NCI-H526 treated with DMSO at 0.1 percent for 48 hours (cell line): Measurements from ENCODE around the gene PDE6A.
"Not testable (repeated sequence)": the region's sequence is repeated elsewhere in the genome, so short reads cannot be mapped to it uniquely, and the experiment has no call there.

Experiments
- DNase-seq: peaks from one replicate; lab custom pipeline; 2025; lab: John Stamatoyannopoulos, UW

PDE6A gene

GRCh38 chr5:149951138-149951749, 6.7 kb upstream of the PDE6A start:
- no peak for DNase-seq

- no peak for DNase-seq
Measured at GRCh38 chr5:149948993-149949392, 4.4 kb upstream of the PDE6A start.

GRCh38 chr5:149946118-149946517, 1.5 kb upstream of the PDE6A start:
- no peak for DNase-seq

GRCh38 chr5:149943177-149943949, 1.2 kb downstream of the PDE6A start:
- not testable (repeated sequence) for DNase-seq

- DNase-seq: not testable (repeated sequence)
Measured at GRCh38 chr5:149942741-149943169, 1.8 kb downstream of the PDE6A start.

- DNase-seq: no peak
Measured at GRCh38 chr5:149942199-149942598, 2.4 kb downstream of the PDE6A start.

- no peak for DNase-seq
Measured at GRCh38 chr5:149941795-149942194, 2.8 kb downstream of the PDE6A start.

- DNase-seq: no peak
Measured at GRCh38 chr5:149940941-149941644, 3.5 kb downstream of the PDE6A start.

GRCh38 chr5:149940077-149940574, 4.5 kb downstream of the PDE6A start:
- no peak for DNase-seq

- no peak for DNase-seq
Measured at GRCh38 chr5:149939546-149939945, 5.0 kb downstream of the PDE6A start.

- no peak for DNase-seq
Measured at GRCh38 chr5:149938791-149939358, 5.7 kb downstream of the PDE6A start.

GRCh38 chr5:149938279-149938678, 6.3 kb downstream of the PDE6A start:
- DNase-seq: no peak

GRCh38 chr5:149937610-149938009, 7.0 kb downstream of the PDE6A start:
- DNase-seq: no peak

GRCh38 chr5:149936700-149937091, 7.9 kb downstream of the PDE6A start:
- DNase-seq: no peak

GRCh38 chr5:149936044-149936699, 8.4 kb downstream of the PDE6A start:
- no peak for DNase-seq

GRCh38 chr5:149935431-149935901, 9.1 kb downstream of the PDE6A start:
- no peak for DNase-seq

GRCh38 chr5:149932445-149933350, 11.9 kb downstream of the PDE6A start:
- no peak for DNase-seq

- DNase-seq: no peak
Measured at GRCh38 chr5:149931992-149932436, 12.6 kb downstream of the PDE6A start.

GRCh38 chr5:149930749-149931574, 13.6 kb downstream of the PDE6A start:
- DNase-seq: no peak
